Nephron (organoid): ENCODE measurements around the gene ZMIZ1.

ENCODE experiments used
- H3K27ac Mint-ChIP-seq, 3 experiments: 2 replicates each; pipeline ENCODE4 v1.8.0; 2020; ENCODE audit warnings: mixed read lengths in 3 of 3, mild to moderate bottlenecking in 2 of 3, moderate library complexity in 1 of 3
- H3K27me3 Mint-ChIP-seq: 2 replicates; pipeline ENCODE4 v1.8.0; 2021; ENCODE audit warnings: low read depth, mild to moderate bottlenecking, moderate library complexity, mixed read lengths
- H3K36me3 Mint-ChIP-seq: 2 replicates; pipeline ENCODE4 v1.8.0; 2020; ENCODE audit warnings: low read depth, mixed read lengths
- H3K4me1 Mint-ChIP-seq: 2 replicates; pipeline ENCODE4 v1.8.0; 2020; ENCODE audit warnings: mixed read lengths
- H3K4me3 Mint-ChIP-seq, 3 experiments: 2 replicates each; pipeline ENCODE4 v1.8.0; 2020; ENCODE audit warnings: mild to moderate bottlenecking in 3 of 3, mixed read lengths in 3 of 3, moderate library complexity in 2 of 3
- H3K9me3 Mint-ChIP-seq: 2 replicates; pipeline ENCODE4 v1.8.0; 2020; ENCODE audit warnings: mixed read lengths
- CTCF ChIP-seq, 3 experiments: fragments of 200-600 bp; sonication (generic); IDR thresholded peaks; one replicate each; pipeline ENCODE4 v1.5.0; 2021; ENCODE audit warnings: antibody characterized with exemption in 3 of 3; ENCODE audit not compliant: unreplicated experiment in 3 of 3

The ZMIZ1 gene

DNA sequence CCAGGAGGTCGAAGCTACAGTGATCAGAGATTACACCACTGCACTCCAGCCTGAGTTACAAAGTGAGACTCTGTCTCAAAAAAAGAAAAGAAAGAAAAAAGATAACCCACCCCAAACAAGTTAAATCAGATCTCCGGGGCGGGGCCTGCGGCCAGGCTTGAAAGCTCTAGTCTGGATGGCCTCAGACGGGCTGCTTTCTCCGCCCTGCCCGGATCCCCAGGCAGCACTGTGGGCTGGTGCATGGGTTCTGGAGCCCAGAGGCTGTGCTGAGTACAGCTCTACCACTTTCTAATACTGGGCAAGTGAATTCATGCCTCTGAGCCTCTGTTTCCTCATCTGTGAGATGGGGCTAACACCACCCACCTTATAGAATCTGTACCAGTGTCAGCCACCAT lies 83.7 kb downstream of the ZMIZ1 start:
- H3K27ac Mint-ChIP-seq: peak overlapping the region; percentile 41 to 88 (median 63)
- no peak overlapping the region for H3K4me3 Mint-ChIP-seq
- TF ChIP-seq CTCF (IDR thresholded peaks at IDR 0.05; ENCODE audit: unreplicated experiment in 3 of 3): no peak
- no peaks in the 10 kb centered on the region for H3K9me3 Mint-ChIP-seq
- H3K27me3 Mint-ChIP-seq: no peaks in the 10 kb centered on the region
- H3K4me1 Mint-ChIP-seq: peaks cover 52% of the 10 kb centered on the region
- peaks cover 3% of the 10 kb centered on the region for H3K36me3 Mint-ChIP-seq

DNA sequence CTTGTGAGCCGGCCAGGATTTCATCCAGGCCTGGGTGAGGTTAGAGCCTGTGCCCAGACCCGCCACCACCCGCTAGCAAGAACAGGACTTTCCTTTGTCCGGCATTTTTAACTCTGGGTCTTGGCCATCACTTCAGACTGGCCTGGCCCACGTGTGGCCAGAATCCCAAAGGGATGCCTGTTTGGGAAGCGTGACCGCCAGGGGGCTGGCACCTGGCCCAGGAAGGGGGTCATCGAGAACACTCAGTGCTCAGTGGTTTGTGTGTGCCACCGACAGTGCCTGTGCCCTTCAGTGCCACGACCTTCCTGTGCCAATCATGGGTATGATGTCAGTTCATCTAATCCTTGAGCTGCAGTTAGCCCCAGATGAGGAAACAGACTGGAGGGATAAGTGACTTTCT lies 85.0 kb downstream of the ZMIZ1 start:
- TF ChIP-seq CTCF (IDR thresholded peaks at IDR 0.05; ENCODE audit: unreplicated experiment in 3 of 3): no peak
- Mint-ChIP-seq H3K27me3 (no peaks in the 10 kb centered on the region), H3K4me1 (peaks cover 45% of the 10 kb centered on the region), H3K27ac (no peak overlapping the region), H3K9me3 (no peaks in the 10 kb centered on the region), H3K4me3 (no peak overlapping the region), H3K36me3 (no peaks in the 10 kb centered on the region)

GRCh38 chr10:79155301-79156081 lies 86.7 kb downstream of the ZMIZ1 start:
- Mint-ChIP-seq H3K36me3 (no peaks in the 10 kb centered on the region), H3K4me3 (no peak overlapping the region), H3K9me3 (no peaks in the 10 kb centered on the region), H3K27me3 (no peaks in the 10 kb centered on the region), H3K4me1 (peaks cover 42% of the 10 kb centered on the region), H3K27ac (peak overlapping the region; percentile 50 to 90 (median 59))
- TF ChIP-seq CTCF (IDR thresholded peaks at IDR 0.05; ENCODE audit: unreplicated experiment in 3 of 3): no peak

- H3K36me3 Mint-ChIP-seq: peaks cover 5% of the 10 kb centered on the region
- H3K27me3 Mint-ChIP-seq: no peaks in the 10 kb centered on the region
- H3K9me3 Mint-ChIP-seq: no peaks in the 10 kb centered on the region
- H3K4me1 Mint-ChIP-seq: peaks cover 44% of the 10 kb centered on the region
- peak overlapping the region in 1 of 3 experiments; percentile 2 for H3K4me3 Mint-ChIP-seq
- no peak for TF ChIP-seq CTCF (IDR thresholded peaks at IDR 0.05; ENCODE audit: unreplicated experiment in 3 of 3)
- H3K27ac Mint-ChIP-seq: peak overlapping the region; percentile 68 to 90 (median 90)
Observed at GRCh38 chr10:79156334-79157274, 87.8 kb downstream of the ZMIZ1 start.

DNA sequence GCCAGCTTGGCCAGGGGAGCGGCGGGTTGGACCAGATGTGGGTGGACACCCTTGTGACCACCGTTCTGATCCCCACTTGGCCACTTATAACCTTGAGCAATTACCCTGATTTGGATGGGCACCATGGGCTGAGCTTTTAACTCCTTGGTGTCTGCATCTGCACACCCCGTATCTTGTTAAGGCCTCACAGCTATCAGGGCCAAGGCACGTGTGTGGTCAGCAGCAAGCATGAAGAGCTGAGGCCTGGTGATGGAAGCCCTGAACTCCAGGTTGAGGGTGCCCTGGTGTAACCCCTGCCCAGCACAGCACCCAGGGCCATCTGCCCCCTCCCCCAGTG lies 89.2 kb downstream of the ZMIZ1 start:
- H3K36me3 Mint-ChIP-seq: peaks cover 6% of the 10 kb centered on the region
- H3K27me3 Mint-ChIP-seq: no peaks in the 10 kb centered on the region
- H3K9me3 Mint-ChIP-seq: no peaks in the 10 kb centered on the region

More for the DNA sequence above, 89.2 kb downstream of the ZMIZ1 start:
- no peak for TF ChIP-seq CTCF (IDR thresholded peaks at IDR 0.05; ENCODE audit: unreplicated experiment in 3 of 3)
- peak overlapping the region; percentile 68 to 90 (median 90) for H3K27ac Mint-ChIP-seq
- H3K4me1 Mint-ChIP-seq: peaks cover 41% of the 10 kb centered on the region
- H3K4me3 Mint-ChIP-seq: no peak overlapping the region
